Measurements from ENCODE around the gene CLTB.

Gene CLTB

DNA sequence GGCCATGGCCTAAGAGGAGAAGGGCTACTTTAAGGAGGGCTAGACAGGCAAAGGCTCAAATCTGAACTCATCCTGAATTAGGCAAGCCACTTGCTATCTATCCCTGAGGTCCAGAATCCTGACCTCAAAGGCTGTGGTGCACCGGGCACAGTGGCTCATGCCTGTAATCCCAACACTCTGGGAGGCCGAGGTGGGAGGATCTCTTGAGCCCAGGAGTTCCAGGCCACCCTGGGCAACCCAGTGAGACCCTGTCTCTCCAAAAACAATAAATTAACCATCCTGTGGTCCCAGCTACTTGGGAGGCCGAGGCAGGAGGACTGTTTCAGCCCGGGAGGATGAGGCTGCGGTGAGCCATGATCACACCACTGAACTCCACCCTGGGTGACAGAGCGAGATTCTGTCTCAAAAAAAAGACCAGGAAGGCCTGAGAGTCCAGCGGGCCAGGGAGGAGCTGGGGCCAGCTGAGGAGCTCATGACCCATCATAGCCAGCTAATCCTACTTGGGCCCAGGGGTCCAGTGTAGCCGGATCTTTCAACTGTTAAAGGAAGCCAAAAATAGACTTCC, 31.9 kb downstream of the CLTB start:
- TF ChIP-seq NFIC (IDR thresholded peaks at IDR 0.05) (no peak), CEBPB (IDR thresholded peaks at IDR 0.05) (no peak), CREB1 (IDR thresholded peaks at IDR 0.05; ENCODE audit: low read depth) (no peak), ZBTB7A (IDR thresholded peaks at IDR 0.05; ENCODE audit: low read depth) (no peak), TCF12 (IDR thresholded peaks at IDR 0.05; ENCODE audit: low read depth) (no peak), EGR1 (IDR thresholded peaks at IDR 0.05) (no peak), TAF1 (IDR thresholded peaks at IDR 0.05; ENCODE audit: low read depth) (no peak)
- TF ChIP-seq, protein P1, sequence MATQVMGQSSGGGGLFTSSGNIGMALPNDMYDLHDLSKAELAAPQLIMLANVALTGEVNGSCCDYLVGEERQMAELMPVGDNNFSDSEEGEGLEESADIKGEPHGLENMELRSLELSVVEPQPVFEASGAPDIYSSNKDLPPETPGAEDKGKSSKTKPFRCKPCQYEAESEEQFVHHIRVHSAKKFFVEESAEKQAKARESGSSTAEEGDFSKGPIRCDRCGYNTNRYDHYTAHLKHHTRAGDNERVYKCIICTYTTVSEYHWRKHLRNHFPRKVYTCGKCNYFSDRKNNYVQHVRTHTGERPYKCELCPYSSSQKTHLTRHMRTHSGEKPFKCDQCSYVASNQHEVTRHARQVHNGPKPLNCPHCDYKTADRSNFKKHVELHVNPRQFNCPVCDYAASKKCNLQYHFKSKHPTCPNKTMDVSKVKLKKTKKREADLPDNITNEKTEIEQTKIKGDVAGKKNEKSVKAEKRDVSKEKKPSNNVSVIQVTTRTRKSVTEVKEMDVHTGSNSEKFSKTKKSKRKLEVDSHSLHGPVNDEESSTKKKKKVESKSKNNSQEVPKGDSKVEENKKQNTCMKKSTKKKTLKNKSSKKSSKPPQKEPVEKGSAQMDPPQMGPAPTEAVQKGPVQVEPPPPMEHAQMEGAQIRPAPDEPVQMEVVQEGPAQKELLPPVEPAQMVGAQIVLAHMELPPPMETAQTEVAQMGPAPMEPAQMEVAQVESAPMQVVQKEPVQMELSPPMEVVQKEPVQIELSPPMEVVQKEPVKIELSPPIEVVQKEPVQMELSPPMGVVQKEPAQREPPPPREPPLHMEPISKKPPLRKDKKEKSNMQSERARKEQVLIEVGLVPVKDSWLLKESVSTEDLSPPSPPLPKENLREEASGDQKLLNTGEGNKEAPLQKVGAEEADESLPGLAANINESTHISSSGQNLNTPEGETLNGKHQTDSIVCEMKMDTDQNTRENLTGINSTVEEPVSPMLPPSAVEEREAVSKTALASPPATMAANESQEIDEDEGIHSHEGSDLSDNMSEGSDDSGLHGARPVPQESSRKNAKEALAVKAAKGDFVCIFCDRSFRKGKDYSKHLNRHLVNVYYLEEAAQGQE (IDR thresholded peaks at IDR 0.05; ENCODE audit: low read depth) = no peak

DNA sequence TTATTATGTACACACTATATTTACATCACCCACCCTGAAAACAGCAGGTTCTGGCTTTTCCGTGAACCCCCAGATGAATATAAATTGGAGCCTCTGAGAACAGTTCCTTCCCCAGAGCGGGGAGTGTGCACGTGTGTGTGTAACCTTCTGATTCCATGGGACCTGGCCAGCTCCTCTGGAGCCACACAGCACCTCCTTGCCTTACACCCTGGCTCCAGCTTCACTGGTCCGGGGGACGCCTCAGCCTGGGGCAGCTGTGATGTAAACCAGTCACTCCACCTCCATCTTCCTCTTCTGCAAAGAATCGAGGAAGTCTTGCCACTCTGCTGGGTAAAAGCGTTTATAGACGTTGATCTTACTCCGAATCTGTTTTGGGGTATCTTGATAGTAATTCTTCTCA, 32.4 kb downstream of the CLTB start:
- TF ChIP-seq YY1 (IDR thresholded peaks at IDR 0.05; ENCODE audit: low read depth) (no peak), EP300 (IDR thresholded peaks at IDR 0.05; ENCODE audit: borderline replicate concordance) (no peak), TAF1 (IDR thresholded peaks at IDR 0.05; ENCODE audit: low read depth) (no peak)
- TF ChIP-seq, protein P1 (IDR thresholded peaks at IDR 0.05; ENCODE audit: low read depth) = no peak

DNA sequence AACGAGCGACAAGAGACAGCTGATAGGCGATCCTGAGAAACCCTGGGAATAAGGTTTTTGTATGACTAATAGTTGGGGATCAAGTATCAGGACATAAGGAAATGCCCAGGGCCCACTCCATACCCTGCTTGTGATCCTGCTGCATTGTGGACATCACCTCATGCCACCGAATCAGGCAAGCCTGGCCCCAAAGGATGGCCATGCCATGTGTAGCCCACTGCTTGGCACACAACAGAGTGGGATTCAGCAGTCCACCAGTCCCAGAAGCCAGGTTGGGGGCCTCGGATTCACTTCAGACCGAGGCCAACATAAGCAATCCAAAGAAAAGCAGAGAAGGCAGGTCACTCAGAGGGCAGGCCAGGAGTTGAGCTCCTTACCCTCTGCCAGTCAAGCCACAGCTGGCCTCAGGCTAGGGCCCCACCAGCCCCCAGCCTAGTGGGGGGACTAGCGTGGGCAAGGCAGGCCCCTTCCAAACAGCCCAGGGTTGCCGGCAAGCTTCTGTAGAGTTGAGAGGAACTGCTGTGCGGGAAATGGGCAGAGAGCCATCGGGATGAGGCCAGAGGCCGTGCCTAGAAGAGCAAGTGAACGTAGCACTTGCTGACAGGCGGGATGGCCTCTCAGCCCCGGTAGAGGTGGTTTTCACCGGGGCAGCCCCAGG, 33.0 kb downstream of the CLTB start:
- TF ChIP-seq TAF1 (IDR thresholded peaks at IDR 0.05; ENCODE audit: low read depth) (no peak), NFIC (IDR thresholded peaks at IDR 0.05) (no peak), ZBTB7A (IDR thresholded peaks at IDR 0.05; ENCODE audit: low read depth) (no peak), CEBPB (IDR thresholded peaks at IDR 0.05) (no peak), EP300 (IDR thresholded peaks at IDR 0.05; ENCODE audit: borderline replicate concordance) (no peak), FOXM1 (IDR thresholded peaks at IDR 0.05; ENCODE audit: borderline replicate concordance, low read depth) (no peak), EGR1 (IDR thresholded peaks at IDR 0.05) (no peak), RAD21 (IDR thresholded peaks at IDR 0.05; ENCODE audit: low read depth) (no peak), CREB1 (IDR thresholded peaks at IDR 0.05; ENCODE audit: low read depth) (no peak), TEAD4 (IDR thresholded peaks at IDR 0.05) (no peak), YY1 (IDR thresholded peaks at IDR 0.05; ENCODE audit: low read depth) (no peak), TCF12 (IDR thresholded peaks at IDR 0.05; ENCODE audit: low read depth) (no peak)
- TF ChIP-seq, protein P2, sequence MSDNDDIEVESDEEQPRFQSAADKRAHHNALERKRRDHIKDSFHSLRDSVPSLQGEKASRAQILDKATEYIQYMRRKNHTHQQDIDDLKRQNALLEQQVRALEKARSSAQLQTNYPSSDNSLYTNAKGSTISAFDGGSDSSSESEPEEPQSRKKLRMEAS (IDR thresholded peaks at IDR 0.05) = no peak
- TF ChIP-seq, protein P3, sequence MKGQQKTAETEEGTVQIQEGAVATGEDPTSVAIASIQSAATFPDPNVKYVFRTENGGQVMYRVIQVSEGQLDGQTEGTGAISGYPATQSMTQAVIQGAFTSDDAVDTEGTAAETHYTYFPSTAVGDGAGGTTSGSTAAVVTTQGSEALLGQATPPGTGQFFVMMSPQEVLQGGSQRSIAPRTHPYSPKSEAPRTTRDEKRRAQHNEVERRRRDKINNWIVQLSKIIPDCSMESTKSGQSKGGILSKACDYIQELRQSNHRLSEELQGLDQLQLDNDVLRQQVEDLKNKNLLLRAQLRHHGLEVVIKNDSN (IDR thresholded peaks at IDR 0.05) = no peak
- TF ChIP-seq, protein P1 (IDR thresholded peaks at IDR 0.05; ENCODE audit: low read depth) = no peak

DNA sequence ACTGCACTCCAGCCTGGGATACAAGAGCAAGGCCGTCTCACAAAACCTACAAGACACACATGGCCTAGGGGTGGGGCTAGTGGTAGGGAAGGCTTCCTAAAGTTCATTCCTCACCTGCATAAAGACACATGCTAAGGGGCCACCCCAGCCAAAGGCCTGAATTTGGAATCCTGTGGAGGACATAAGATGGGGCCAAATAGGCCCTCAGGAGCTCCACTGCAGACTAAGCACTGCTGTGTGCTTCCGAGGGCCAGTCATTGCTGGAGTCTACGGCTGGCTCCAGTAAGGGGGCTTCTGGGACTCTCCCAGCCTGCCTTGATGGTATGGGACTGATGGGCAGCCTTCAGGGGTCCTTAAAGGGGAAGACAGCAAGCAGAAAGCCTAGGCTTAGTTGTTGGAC, 33.6 kb downstream of the CLTB start:
- TF ChIP-seq RAD21 (IDR thresholded peaks at IDR 0.05; ENCODE audit: low read depth) = no peak
- no peak for TF ChIP-seq YY1 (IDR thresholded peaks at IDR 0.05; ENCODE audit: low read depth)
- TF ChIP-seq CEBPB (IDR thresholded peaks at IDR 0.05) = no peak
- no peak for TF ChIP-seq FOXM1 (IDR thresholded peaks at IDR 0.05; ENCODE audit: borderline replicate concordance, low read depth)
- no peak for TF ChIP-seq EGR1 (IDR thresholded peaks at IDR 0.05)
- TF ChIP-seq, protein P2 (IDR thresholded peaks at IDR 0.05) = no peak

DNA sequence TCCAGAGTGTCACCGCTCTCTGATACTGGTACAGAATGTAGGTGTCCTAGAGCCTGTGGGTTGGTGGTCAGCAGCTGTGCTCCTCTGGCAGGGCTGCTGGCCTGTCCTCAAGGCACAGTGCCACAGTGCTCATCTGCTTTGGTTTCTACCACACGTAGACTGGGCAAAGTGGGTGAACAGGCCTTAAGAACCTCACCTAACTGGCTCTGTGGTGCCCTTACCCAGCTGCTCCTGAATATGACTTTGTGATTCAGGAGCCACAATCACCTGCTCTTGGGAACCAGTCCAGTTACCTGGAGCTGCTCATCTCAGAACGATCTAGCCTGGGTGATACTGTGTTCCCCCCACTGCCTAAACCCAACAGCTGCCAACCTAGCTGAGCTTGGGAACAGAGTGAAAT, 34.4 kb downstream of the CLTB start:
- TF ChIP-seq TCF12 (IDR thresholded peaks at IDR 0.05; ENCODE audit: low read depth) = no peak
